ENCODE measurements around the gene GRIN3A.

GRCh38 chr9:101571114-101571513, 167.3 kb downstream of the GRIN3A start:
- TF ChIP-seq CTCF (IDR thresholded peaks at IDR 0.05): no peak
- TF ChIP-seq POLR2A (IDR thresholded peaks at IDR 0.05): no peak

Measured in esophagus squamous epithelium (tissue), 4 donors.